Endothelial cell of umbilical vein (primary cell): Measurements from ENCODE around the gene CSMD2. TPM values are rescaled to one million over a fixed set of nuclear protein-coding genes. Genes with fewer than 3 reads are reported as not detected.

Source experiments
- BruUV-seq: library from RNA; stranded (reverse); fragments of 400-500 nt; replicated peaks from 2 replicates; lab custom pipeline; 2021; lab: Mats Ljungman, UMichigan
- CTCF ChIA-PET: fragments of 300-600, 350-600 bp; sonication (Branson Sonifier 250); formaldehyde crosslinking; loops from one replicate; lab custom pipeline; 2021; ENCODE audit warnings: antibody characterized with exemption, inconsistent platforms; lab: Charles Lee
- POLR2A ChIA-PET: fragments of 300-600, 350-600 bp; sonication (Branson Sonifier 250); formaldehyde crosslinking; loops from one replicate; lab custom pipeline; 2021; ENCODE audit warnings: antibody characterized with exemption, inconsistent platforms; lab: Charles Lee
- DNase-seq: peaks from one replicate; pipeline ENCODE4 v3.0.0-alpha.2; 2011; ENCODE audit warnings: low read depth, low spot score
- FAIRE-seq: peaks from 2 replicates; lab custom pipeline; 2011; peaks lifted over from hg19 to GRCh38; lab: Jason Lieb, UNC
- H2AFZ ChIP-seq: 2 replicates; pipeline ENCODE4 v1.6.0; 2012; ENCODE audit warnings: low read depth, low read length, control low read depth, inconsistent platforms
- H3K27ac ChIP-seq: 2 replicates; pipeline ENCODE4 v1.5.1; 2011; ENCODE audit warnings: low read depth, mild to moderate bottlenecking, control low read depth, low read length, moderate library complexity; ENCODE audit not compliant: insufficient read depth
- H3K27me3 ChIP-seq, 2 experiments: 2 replicates each; pipeline versions ENCODE4 v1.6.0 to v1.6.1; 2011; ENCODE audit warnings: low read length in 2 of 2, mixed read lengths in 1 of 2; ENCODE audit not compliant: control insufficient read depth in 2 of 2, insufficient read depth in 2 of 2
- H3K36me3 ChIP-seq, 2 experiments: 2 replicates in 1 of 2; 3 replicates in 1 of 2; pipeline ENCODE4 v1.5.1; 2011; ENCODE audit warnings: low read length in 2 of 2, mild to moderate bottlenecking in 1 of 2, moderate library complexity in 1 of 2; ENCODE audit not compliant: control insufficient read depth in 2 of 2, insufficient read depth in 2 of 2; ENCODE audit errors: extremely low read depth in 1 of 2
- H3K4me1 ChIP-seq: 3 replicates; pipeline ENCODE4 v1.5.1; 2011; ENCODE audit warnings: mild to moderate bottlenecking, low read length; ENCODE audit not compliant: control insufficient read depth, insufficient read depth; ENCODE audit errors: extremely low read depth
- H3K4me2 ChIP-seq: 2 replicates; pipeline ENCODE4 v1.6.1; 2011; ENCODE audit warnings: low read length, control low read depth, mixed read lengths; ENCODE audit not compliant: insufficient read depth
- H3K4me3 ChIP-seq, 3 experiments: fragments of 200-600 bp in 1 of 3; sonication (generic), shearing (Covaris generic) in 1 of 3; replicated peaks in 1 of 3; 2 replicates each; pipeline ENCODE4 v1.5.1; 2011 to 2016; ENCODE audit warnings: control low read depth in 3 of 3, low read length in 3 of 3, mild to moderate bottlenecking in 2 of 3, inconsistent platforms in 1 of 3, low read depth in 1 of 3, moderate library complexity in 1 of 3; ENCODE audit not compliant: insufficient read depth in 1 of 3
- H3K79me2 ChIP-seq: 2 replicates; pipeline ENCODE4 v1.6.0; 2012; ENCODE audit warnings: low read length, inconsistent platforms; ENCODE audit not compliant: control insufficient read depth, insufficient read depth
- H3K9ac ChIP-seq: replicated peaks from 2 replicates; pipeline ENCODE3; 2011; ENCODE audit warnings: low read length, control low read depth; ENCODE audit not compliant: insufficient read depth; ENCODE audit errors: extremely low read depth
- H3K9me1 ChIP-seq: replicated peaks from 3 replicates; pipeline ENCODE4 v1.6.0; 2011; ENCODE audit warnings: mild to moderate bottlenecking, low read length; ENCODE audit not compliant: control insufficient read depth, insufficient read depth; ENCODE audit errors: extremely low read depth
- H3K9me3 ChIP-seq: replicated peaks from 2 replicates; pipeline ENCODE4 v1.5.1; 2012; ENCODE audit warnings: low read length, inconsistent platforms; ENCODE audit not compliant: control insufficient read depth, insufficient read depth
- H4K20me1 ChIP-seq: replicated peaks from 2 replicates; pipeline ENCODE3; 2011; ENCODE audit warnings: mild to moderate bottlenecking, low read length; ENCODE audit not compliant: control insufficient read depth, insufficient read depth; ENCODE audit errors: extremely low read depth
- EZH2 ChIP-seq: IDR thresholded peaks from 2 replicates; pipeline ENCODE4 v1.6.1; 2012; ENCODE audit warnings: borderline replicate concordance, low read depth, mild to moderate bottlenecking, moderate library complexity, low read length, inconsistent platforms; ENCODE audit not compliant: severe bottlenecking
- FOS ChIP-seq: IDR thresholded peaks from 2 replicates; pipeline ENCODE4 v1.6.1; 2011; ENCODE audit warnings: mild to moderate bottlenecking, low read length, moderate library complexity, borderline replicate concordance; ENCODE audit not compliant: insufficient read depth
- MYC ChIP-seq: IDR thresholded peaks from one replicate; pipeline ENCODE4 v1.6.1; 2011; ENCODE audit warnings: mild to moderate bottlenecking, low read depth, low read length
- POLR2A ChIP-seq: IDR thresholded peaks from 2 replicates; pipeline ENCODE4 v1.6.1; 2012; ENCODE audit warnings: low read depth, mild to moderate bottlenecking, control low read depth, low read length
- POLR2AphosphoS5 ChIP-seq: IDR thresholded peaks from 2 replicates; pipeline ENCODE4 v1.6.1; 2012; ENCODE audit warnings: low read depth, mild to moderate bottlenecking, control low read depth, low read length, moderate library complexity; ENCODE audit not compliant: insufficient read depth
- dilution Hi-C: fragments of 300-500 bp; cut with MboI; formaldehyde crosslinking; loops from one replicate; pipeline ENCODE4 v1.15.0; 2019; ENCODE audit warnings: low sequenced_read_pairs; ENCODE audit not compliant: extremely low pct_ligation_motif_present
- intact Hi-C: fragments of 100-400 bp; cut with micrococcal nuclease; formaldehyde crosslinking; loops from one replicate; pipeline ENCODE4 v1.10.0; 2022
- polyA plus RNA-seq, 4 experiments: library from polyadenylated mRNA; depleted of rRNA in 3 of 4; stranded (reverse) in 3 of 4; unstranded in 1 of 4; fragments of >200 nt; gene quantifications; 2 replicates each; pipeline versions ENCODE4 v1.2.1 to v1.2.3, GENCODE V29; 2011 to 2012; ENCODE audit warnings: missing spikeins in 1 of 4
- total RNA-seq: library from RNA; stranded (reverse); gene quantifications from 2 replicates; pipeline ENCODE4 v1.2.3, GENCODE V29; 2021
- TF ChIP-seq, protein P1 (sequence below): IDR thresholded peaks from 2 replicates; pipeline ENCODE4 v1.6.1; 2011; ENCODE audit not compliant: insufficient read depth, insufficient read length
- TF ChIP-seq, protein P2 (sequence below), 2 donors: IDR thresholded peaks; 1 replicate in 1 of 2; 2 replicates in 1 of 2; pipeline ENCODE4 v1.5.1; 2011; ENCODE audit warnings: low read length in 2 of 2, mild to moderate bottlenecking in 2 of 2, moderate library complexity in 2 of 2, control low read depth in 1 of 2, inconsistent platforms in 1 of 2, low read depth in 1 of 2; ENCODE audit not compliant: insufficient read depth in 1 of 2; ENCODE audit errors: extremely low read depth in 1 of 2

CSMD2 gene
- total and polyA plus RNA-seq, 2 donors (not counting 3 experiments of a cell fraction or from before 2014, with no cell fraction given): under 0.01 TPM; not detected in 1

DNA sequence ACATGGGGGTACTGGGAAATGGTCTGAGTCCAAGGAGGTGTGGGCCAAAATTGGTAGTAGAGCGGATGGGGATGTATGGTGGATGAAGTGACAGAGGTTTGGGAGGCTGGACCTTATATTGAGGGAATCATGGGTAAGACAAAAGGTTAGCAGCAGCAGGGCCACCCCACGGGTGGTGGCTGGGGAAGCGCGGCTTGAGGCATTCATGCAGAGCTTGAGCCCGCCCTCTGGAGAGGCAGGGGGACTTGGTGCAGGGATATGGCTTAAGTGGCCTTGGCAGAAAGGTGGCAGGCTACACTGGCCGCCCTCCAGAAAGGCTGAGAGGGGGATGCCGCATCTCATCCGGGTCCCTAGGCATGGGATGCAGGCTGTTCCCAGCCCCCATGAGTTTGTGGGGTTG lies 269.6 kb downstream of the CSMD2 start:
- Histone ChIP-seq H4K20me1 (no peaks in the 10 kb centered on the region), H3K4me3 (no peak overlapping the region), H3K27me3 (no peaks in the 10 kb centered on the region), H3K36me3 (no peaks in the 10 kb centered on the region), H3K9me3 (peaks cover 2% of the 10 kb centered on the region), H2AFZ (no peak overlapping the region), H3K27ac (no peak overlapping the region), H3K4me2 (no peak overlapping the region), H3K9ac (no peak overlapping the region), H3K9me1 (no peaks in the 10 kb centered on the region), H3K4me1 (no peaks in the 10 kb centered on the region), H3K79me2 (no peaks in the 10 kb centered on the region)
- TF ChIP-seq POLR2A: no peak
- no peak for TF ChIP-seq POLR2AphosphoS5
- TF ChIP-seq, protein P1, sequence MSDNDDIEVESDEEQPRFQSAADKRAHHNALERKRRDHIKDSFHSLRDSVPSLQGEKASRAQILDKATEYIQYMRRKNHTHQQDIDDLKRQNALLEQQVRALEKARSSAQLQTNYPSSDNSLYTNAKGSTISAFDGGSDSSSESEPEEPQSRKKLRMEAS: no peak
- TF ChIP-seq, protein P2, sequence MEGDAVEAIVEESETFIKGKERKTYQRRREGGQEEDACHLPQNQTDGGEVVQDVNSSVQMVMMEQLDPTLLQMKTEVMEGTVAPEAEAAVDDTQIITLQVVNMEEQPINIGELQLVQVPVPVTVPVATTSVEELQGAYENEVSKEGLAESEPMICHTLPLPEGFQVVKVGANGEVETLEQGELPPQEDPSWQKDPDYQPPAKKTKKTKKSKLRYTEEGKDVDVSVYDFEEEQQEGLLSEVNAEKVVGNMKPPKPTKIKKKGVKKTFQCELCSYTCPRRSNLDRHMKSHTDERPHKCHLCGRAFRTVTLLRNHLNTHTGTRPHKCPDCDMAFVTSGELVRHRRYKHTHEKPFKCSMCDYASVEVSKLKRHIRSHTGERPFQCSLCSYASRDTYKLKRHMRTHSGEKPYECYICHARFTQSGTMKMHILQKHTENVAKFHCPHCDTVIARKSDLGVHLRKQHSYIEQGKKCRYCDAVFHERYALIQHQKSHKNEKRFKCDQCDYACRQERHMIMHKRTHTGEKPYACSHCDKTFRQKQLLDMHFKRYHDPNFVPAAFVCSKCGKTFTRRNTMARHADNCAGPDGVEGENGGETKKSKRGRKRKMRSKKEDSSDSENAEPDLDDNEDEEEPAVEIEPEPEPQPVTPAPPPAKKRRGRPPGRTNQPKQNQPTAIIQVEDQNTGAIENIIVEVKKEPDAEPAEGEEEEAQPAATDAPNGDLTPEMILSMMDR (IDR thresholded peaks at IDR 0.05; ENCODE audit: extremely low read depth in 1 of 2, insufficient read depth in 1 of 2, low read depth in 1 of 2, low read length in 2 of 2): no peak
- TF ChIP-seq FOS: no peak
- no peak for TF ChIP-seq MYC
- TF ChIP-seq EZH2: no peak
- intact Hi-C loops: no loop called here
- dilution Hi-C loops: no loop called here
- FAIRE-seq (no peak), DNase-seq (no peak)
- ChIA-PET CTCF (no interaction called here), POLR2A (no interaction called here)
- no TSS peak for BruUV-seq
